NK-92 (cell line): Measurements from ENCODE around the gene PLAC1.

Experiments
- DNase-seq: peaks from one replicate; lab custom pipeline; 2025; ENCODE audit not compliant: unreplicated experiment; lab: John Stamatoyannopoulos, UW

Gene PLAC1

GRCh38 chrX:134670134-134670924 is 12.1 kb upstream of the PLAC1 start:
- DNase-seq, result no peak

GRCh38 chrX:134669378-134670098 is 11.3 kb upstream of the PLAC1 start:
- DNase-seq, result no peak

GRCh38 chrX:134664202-134664601 is 5.9 kb upstream of the PLAC1 start:
- DNase-seq, result no peak

- no peak for DNase-seq
Observed at GRCh38 chrX:134661295-134661694, 3.0 kb upstream of the PLAC1 start.

- DNase-seq, result no peak
Observed at GRCh38 chrX:134660627-134661026, 2.4 kb upstream of the PLAC1 start.

- no peak for DNase-seq
Observed at GRCh38 chrX:134659761-134660160, 1.5 kb upstream of the PLAC1 start.

- DNase-seq, result no peak
Observed at GRCh38 chrX:134658760-134659023, 421 bp upstream of the PLAC1 start.

GRCh38 chrX:134654398-134655012 is 3.8 kb downstream of the PLAC1 start:
- DNase-seq, result no peak

- DNase-seq, result no peak
Observed at GRCh38 chrX:134653835-134654234, 4.4 kb downstream of the PLAC1 start.

GRCh38 chrX:134650701-134651100 is 7.6 kb downstream of the PLAC1 start:
- no peak for DNase-seq

- no peak for DNase-seq
Observed at GRCh38 chrX:134649770-134650169, 8.5 kb downstream of the PLAC1 start.

- DNase-seq, result no peak
Observed at GRCh38 chrX:134647477-134647877, 10.8 kb downstream of the PLAC1 start.

- no peak for DNase-seq
Observed at GRCh38 chrX:134646691-134647090, 11.6 kb downstream of the PLAC1 start.

- DNase-seq, result no peak
Observed at GRCh38 chrX:134645936-134646543, 12.2 kb downstream of the PLAC1 start.

- DNase-seq, result no peak
Observed at GRCh38 chrX:134642386-134642785, 15.9 kb downstream of the PLAC1 start.

GRCh38 chrX:134641346-134641745 is 16.9 kb downstream of the PLAC1 start:
- DNase-seq, result no peak

GRCh38 chrX:134640914-134641313 is 17.4 kb downstream of the PLAC1 start:
- no peak for DNase-seq

- no peak for DNase-seq
Observed at GRCh38 chrX:134636851-134637250, 21.4 kb downstream of the PLAC1 start.

GRCh38 chrX:134634691-134635090 is 23.6 kb downstream of the PLAC1 start:
- DNase-seq, result no peak

- no peak for DNase-seq
Observed at GRCh38 chrX:134633832-134634231, 24.4 kb downstream of the PLAC1 start.

- no peak for DNase-seq
Observed at GRCh38 chrX:134633394-134633793, 24.9 kb downstream of the PLAC1 start.

GRCh38 chrX:134632355-134632754 is 25.9 kb downstream of the PLAC1 start:
- no peak for DNase-seq
